ENCODE data around the gene DAZAP1.

- no peak for TF ChIP-seq CTCF (IDR thresholded peaks at IDR 0.05)
- TF ChIP-seq ZFX (IDR thresholded peaks at IDR 0.05; ENCODE audit: borderline replicate concordance) = no peak
Observed at GRCh38 chr19:1384085-1384462, 23.3 kb upstream of the DAZAP1 start.

Data from 22Rv1 (cell line).